Panc1 (cell line): ENCODE results near the gene INPP4B. TPM values are rescaled to one million over a fixed set of nuclear protein-coding genes. Genes with fewer than 3 reads are reported as not detected.

Experiments
- ATAC-seq: fragments of 200-7000 bp; cut with Tn5 transposase; 2 replicates; pipeline ENCODE4 v1.9.1; 2020; ENCODE audit warnings: mild to moderate bottlenecking, moderate library complexity
- BruUV-seq: library from RNA; stranded (reverse); fragments of 400-500 nt; replicated peaks from 2 replicates; lab custom pipeline; 2021; lab: Mats Ljungman, UMichigan
- CTCF ChIA-PET: fragments of 300-600 bp; sonication (Branson Sonifier 250); formaldehyde crosslinking; loops from one replicate; lab custom pipeline; 2022; ENCODE audit warnings: antibody characterized with exemption; lab: Charles Lee
- POLR2A ChIA-PET: fragments of 300-600 bp; sonication (Branson Sonifier 250); formaldehyde crosslinking; loops from one replicate; lab custom pipeline; 2022; ENCODE audit warnings: antibody characterized with exemption; lab: Charles Lee
- DNase-seq: peaks from one replicate; pipeline ENCODE4 v3.0.0-alpha.2; 2010; ENCODE audit warnings: low read depth, low spot score
- H3K27ac ChIP-seq: 2 replicates; pipeline ENCODE4 v1.5.1; 2011; ENCODE audit warnings: mild to moderate bottlenecking, low read length, inconsistent platforms
- H3K27me3 ChIP-seq: fragments of 200-500 bp; sonication (Bioruptor generic); 2 replicates; pipeline ENCODE4 v1.6.0; 2014; ENCODE audit warnings: low read length, inconsistent platforms; ENCODE audit not compliant: control insufficient read depth, insufficient read depth
- H3K36me3 ChIP-seq: fragments of 200-500 bp; sonication (Bioruptor generic); 2 replicates; pipeline ENCODE4 v1.5.1; 2014; ENCODE audit warnings: inconsistent platforms, mild to moderate bottlenecking, low read length, moderate library complexity; ENCODE audit not compliant: control insufficient read depth, insufficient read depth
- H3K4me1 ChIP-seq: 2 replicates; pipeline ENCODE4 v1.5.1; 2011; ENCODE audit warnings: inconsistent platforms, mild to moderate bottlenecking, low read length, moderate library complexity; ENCODE audit not compliant: control insufficient read depth, insufficient read depth
- H3K4me3 ChIP-seq, 2 experiments: 2 replicates each; pipeline ENCODE4 v1.5.1; 2011 to 2012; ENCODE audit warnings: low read depth in 2 of 2, low read length in 2 of 2, mild to moderate bottlenecking in 2 of 2, inconsistent platforms in 1 of 2, moderate library complexity in 1 of 2
- H3K9me3 ChIP-seq: fragments of 200-500 bp; sonication (Bioruptor generic); 2 replicates; pipeline ENCODE4 v1.5.1; 2014; ENCODE audit warnings: low read depth, mild to moderate bottlenecking, inconsistent platforms, low read length, moderate library complexity; ENCODE audit not compliant: control insufficient read depth, insufficient read depth
- POLR2AphosphoS5 ChIP-seq: IDR thresholded peaks from 2 replicates; pipeline ENCODE4 v1.6.1; 2012; ENCODE audit warnings: mild to moderate bottlenecking, low read depth, low read length, moderate library complexity
- SIN3A ChIP-seq: IDR thresholded peaks from 2 replicates; pipeline ENCODE4 v1.6.1; 2012; ENCODE audit warnings: low read depth, mild to moderate bottlenecking, low read length, moderate library complexity, borderline replicate concordance; ENCODE audit not compliant: insufficient read depth
- TCF7L2 ChIP-seq: IDR thresholded peaks from 2 replicates; pipeline ENCODE4 v1.6.1; 2011; ENCODE audit warnings: mild to moderate bottlenecking, low read depth, low read length, inconsistent platforms
- in situ Hi-C: cut with HindIII; loops from 2 replicates; pipeline ENCODE4 v1.10.0; 2016; ENCODE audit warnings: low sequenced_read_pairs, low pct_unique_long_range_greater_than_20kb
- intact Hi-C: fragments of 100-400 bp; cut with micrococcal nuclease; formaldehyde crosslinking; loops from one replicate; pipeline ENCODE4 v1.10.0; 2022; ENCODE audit not compliant: unreplicated experiment
- total RNA-seq: library from RNA; stranded (reverse); gene quantifications from one replicate; pipeline ENCODE4 v1.2.1, GENCODE V29; 2021; ENCODE audit not compliant: unreplicated experiment
- TF ChIP-seq, protein P1 (sequence below): fragments of 450-650 bp; IDR thresholded peaks from 2 replicates; pipeline ENCODE4 v1.5.1; 2017; ENCODE audit warnings: mild to moderate bottlenecking
- TF ChIP-seq, protein P2 (sequence below), 2 experiments: IDR thresholded peaks; 2 replicates each; pipeline ENCODE4 v1.6.1; 2011 to 2012; ENCODE audit warnings: low read depth in 2 of 2, control low read depth in 1 of 2, low read length in 1 of 2, mild to moderate bottlenecking in 1 of 2, moderate library complexity in 1 of 2; ENCODE audit not compliant: insufficient read depth in 1 of 2

Gene INPP4B
- total RNA-seq, 1 experiment from 2014 or later = 4.5 TPM

DNA sequence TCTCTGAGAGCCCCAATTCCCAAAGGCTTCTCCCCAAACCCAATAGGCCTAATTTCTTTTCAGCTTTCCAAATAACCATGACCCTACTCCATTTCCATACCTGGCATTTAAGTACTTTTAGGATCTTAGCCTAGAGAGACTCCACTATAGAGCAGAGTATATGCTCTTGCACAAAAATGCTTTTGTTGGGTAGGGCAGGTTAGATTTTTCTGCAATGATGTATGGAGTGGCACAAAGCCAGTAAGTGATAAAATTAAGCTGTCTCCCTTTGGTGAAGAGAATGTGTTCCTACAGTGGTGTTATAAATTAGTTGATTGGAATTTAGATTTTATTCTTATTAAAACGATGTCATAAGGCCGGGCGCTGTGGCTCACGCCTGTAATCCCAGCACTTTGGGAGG is 124.9 kb downstream of the INPP4B start:
- ATAC-seq (no peak), DNase-seq (no peak)
- BruUV-seq = no TSS peak
- Histone ChIP-seq H3K4me3 (no peak overlapping the region), H3K27ac (no peak overlapping the region), H3K9me3 (no peaks in the 10 kb centered on the region), H3K4me1 (no peaks in the 10 kb centered on the region), H3K36me3 (no peaks in the 10 kb centered on the region), H3K27me3 (no peaks in the 10 kb centered on the region)
- intact Hi-C loops (loop anchor here (5.0 kb wide), 1 partner anchor 364 kb away; no protein-coding TSS in a partner anchor), in situ Hi-C loops (no loop called here)
- TF ChIP-seq, protein P1, sequence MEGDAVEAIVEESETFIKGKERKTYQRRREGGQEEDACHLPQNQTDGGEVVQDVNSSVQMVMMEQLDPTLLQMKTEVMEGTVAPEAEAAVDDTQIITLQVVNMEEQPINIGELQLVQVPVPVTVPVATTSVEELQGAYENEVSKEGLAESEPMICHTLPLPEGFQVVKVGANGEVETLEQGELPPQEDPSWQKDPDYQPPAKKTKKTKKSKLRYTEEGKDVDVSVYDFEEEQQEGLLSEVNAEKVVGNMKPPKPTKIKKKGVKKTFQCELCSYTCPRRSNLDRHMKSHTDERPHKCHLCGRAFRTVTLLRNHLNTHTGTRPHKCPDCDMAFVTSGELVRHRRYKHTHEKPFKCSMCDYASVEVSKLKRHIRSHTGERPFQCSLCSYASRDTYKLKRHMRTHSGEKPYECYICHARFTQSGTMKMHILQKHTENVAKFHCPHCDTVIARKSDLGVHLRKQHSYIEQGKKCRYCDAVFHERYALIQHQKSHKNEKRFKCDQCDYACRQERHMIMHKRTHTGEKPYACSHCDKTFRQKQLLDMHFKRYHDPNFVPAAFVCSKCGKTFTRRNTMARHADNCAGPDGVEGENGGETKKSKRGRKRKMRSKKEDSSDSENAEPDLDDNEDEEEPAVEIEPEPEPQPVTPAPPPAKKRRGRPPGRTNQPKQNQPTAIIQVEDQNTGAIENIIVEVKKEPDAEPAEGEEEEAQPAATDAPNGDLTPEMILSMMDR = no peak
- TF ChIP-seq SIN3A = no peak
- ChIA-PET CTCF (no interaction called here), POLR2A (no interaction called here)

- intact Hi-C loops (loop anchor here (5.0 to 10.0 kb wide), 2 partner anchors 363 to 595 kb away; no protein-coding TSS in a partner anchor), in situ Hi-C loops (no loop called here)
- BruUV-seq = no TSS peak
- DNase-seq (no peak), ATAC-seq (no peak)
- no peaks in the 10 kb centered on the region for H3K27me3 ChIP-seq
- no peak for TF ChIP-seq SIN3A
- TF ChIP-seq, protein P1 = peak; percentile 53; the same call in 1 of the 2 replicates
- H3K4me1 ChIP-seq = no peaks in the 10 kb centered on the region
- POLR2A ChIA-PET = no interaction called here
- H3K9me3 ChIP-seq = no peaks in the 10 kb centered on the region
- H3K27ac ChIP-seq = no peak overlapping the region
- H3K4me3 ChIP-seq = no peak overlapping the region
- CTCF ChIA-PET = no interaction called here
- H3K36me3 ChIP-seq = no peaks in the 10 kb centered on the region
These were observed 126.1 kb downstream of the INPP4B start for GRCh38 chr4:142719854-142720541.

DNA sequence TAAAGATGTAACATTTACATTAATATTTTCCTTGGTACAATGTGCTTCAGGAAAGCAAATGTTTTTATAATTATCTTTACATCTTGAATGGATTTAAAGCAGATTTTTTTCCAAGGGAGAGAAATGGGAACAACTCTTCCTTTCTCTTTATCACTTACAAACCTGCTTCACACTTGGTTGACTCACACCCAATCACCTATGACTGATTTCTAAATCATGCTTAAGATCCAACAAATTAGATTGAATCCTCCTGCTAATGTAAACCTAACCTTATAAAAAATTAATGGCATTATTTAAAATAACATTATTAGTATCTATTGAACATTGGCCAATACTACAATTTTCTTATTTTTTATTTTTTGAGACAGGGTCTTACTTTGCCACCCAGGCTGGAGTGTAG is 127.1 kb downstream of the INPP4B start:
- ATAC-seq (no peak), DNase-seq (no peak)
- TF ChIP-seq, protein P1 = no peak
- TF ChIP-seq TCF7L2 = no peak
- TF ChIP-seq SIN3A = no peak
- TF ChIP-seq, protein P2, sequence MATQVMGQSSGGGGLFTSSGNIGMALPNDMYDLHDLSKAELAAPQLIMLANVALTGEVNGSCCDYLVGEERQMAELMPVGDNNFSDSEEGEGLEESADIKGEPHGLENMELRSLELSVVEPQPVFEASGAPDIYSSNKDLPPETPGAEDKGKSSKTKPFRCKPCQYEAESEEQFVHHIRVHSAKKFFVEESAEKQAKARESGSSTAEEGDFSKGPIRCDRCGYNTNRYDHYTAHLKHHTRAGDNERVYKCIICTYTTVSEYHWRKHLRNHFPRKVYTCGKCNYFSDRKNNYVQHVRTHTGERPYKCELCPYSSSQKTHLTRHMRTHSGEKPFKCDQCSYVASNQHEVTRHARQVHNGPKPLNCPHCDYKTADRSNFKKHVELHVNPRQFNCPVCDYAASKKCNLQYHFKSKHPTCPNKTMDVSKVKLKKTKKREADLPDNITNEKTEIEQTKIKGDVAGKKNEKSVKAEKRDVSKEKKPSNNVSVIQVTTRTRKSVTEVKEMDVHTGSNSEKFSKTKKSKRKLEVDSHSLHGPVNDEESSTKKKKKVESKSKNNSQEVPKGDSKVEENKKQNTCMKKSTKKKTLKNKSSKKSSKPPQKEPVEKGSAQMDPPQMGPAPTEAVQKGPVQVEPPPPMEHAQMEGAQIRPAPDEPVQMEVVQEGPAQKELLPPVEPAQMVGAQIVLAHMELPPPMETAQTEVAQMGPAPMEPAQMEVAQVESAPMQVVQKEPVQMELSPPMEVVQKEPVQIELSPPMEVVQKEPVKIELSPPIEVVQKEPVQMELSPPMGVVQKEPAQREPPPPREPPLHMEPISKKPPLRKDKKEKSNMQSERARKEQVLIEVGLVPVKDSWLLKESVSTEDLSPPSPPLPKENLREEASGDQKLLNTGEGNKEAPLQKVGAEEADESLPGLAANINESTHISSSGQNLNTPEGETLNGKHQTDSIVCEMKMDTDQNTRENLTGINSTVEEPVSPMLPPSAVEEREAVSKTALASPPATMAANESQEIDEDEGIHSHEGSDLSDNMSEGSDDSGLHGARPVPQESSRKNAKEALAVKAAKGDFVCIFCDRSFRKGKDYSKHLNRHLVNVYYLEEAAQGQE (IDR thresholded peaks at IDR 0.05; ENCODE audit: insufficient read depth in 1 of 2, low read depth in 2 of 2, low read length in 1 of 2) = no peak
- no peak for TF ChIP-seq POLR2AphosphoS5
- no peaks in the 10 kb centered on the region for H3K4me1 ChIP-seq
- no peaks in the 10 kb centered on the region for H3K27me3 ChIP-seq
- no peak overlapping the region for H3K27ac ChIP-seq
- no peak overlapping the region for H3K4me3 ChIP-seq
- no TSS peak for BruUV-seq
- H3K9me3 ChIP-seq = no peaks in the 10 kb centered on the region
- CTCF ChIA-PET = no interaction called here
- H3K36me3 ChIP-seq = no peaks in the 10 kb centered on the region
- in situ Hi-C loops = no loop called here
- POLR2A ChIA-PET = no interaction called here
- intact Hi-C loops = loop anchor here (10.0 kb wide), 1 partner anchor 594 kb away; no protein-coding TSS in a partner anchor
